Panc1 (cell line): ENCODE results near the gene APRT. TPM values are rescaled to one million over a fixed set of nuclear protein-coding genes. Genes with fewer than 3 reads are reported as not detected.

Experiments
- ATAC-seq: fragments of 200-7000 bp; cut with Tn5 transposase; 2 replicates; pipeline ENCODE4 v1.9.1; 2020; ENCODE audit warnings: mild to moderate bottlenecking, moderate library complexity
- BruUV-seq: library from RNA; stranded (reverse); fragments of 400-500 nt; replicated peaks from 2 replicates; lab custom pipeline; 2021; lab: Mats Ljungman, UMichigan
- CTCF ChIA-PET: fragments of 300-600 bp; sonication (Branson Sonifier 250); formaldehyde crosslinking; loops from one replicate; lab custom pipeline; 2022; ENCODE audit warnings: antibody characterized with exemption; lab: Charles Lee
- POLR2A ChIA-PET: fragments of 300-600 bp; sonication (Branson Sonifier 250); formaldehyde crosslinking; loops from one replicate; lab custom pipeline; 2022; ENCODE audit warnings: antibody characterized with exemption; lab: Charles Lee
- DNase-seq: peaks from one replicate; pipeline ENCODE4 v3.0.0-alpha.2; 2010; ENCODE audit warnings: low read depth, low spot score
- H3K27ac ChIP-seq: 2 replicates; pipeline ENCODE4 v1.5.1; 2011; ENCODE audit warnings: mild to moderate bottlenecking, low read length, inconsistent platforms
- H3K27me3 ChIP-seq: fragments of 200-500 bp; sonication (Bioruptor generic); 2 replicates; pipeline ENCODE4 v1.6.0; 2014; ENCODE audit warnings: low read length, inconsistent platforms; ENCODE audit not compliant: control insufficient read depth, insufficient read depth
- H3K36me3 ChIP-seq: fragments of 200-500 bp; sonication (Bioruptor generic); 2 replicates; pipeline ENCODE4 v1.5.1; 2014; ENCODE audit warnings: inconsistent platforms, mild to moderate bottlenecking, low read length, moderate library complexity; ENCODE audit not compliant: control insufficient read depth, insufficient read depth
- H3K4me1 ChIP-seq: 2 replicates; pipeline ENCODE4 v1.5.1; 2011; ENCODE audit warnings: inconsistent platforms, mild to moderate bottlenecking, low read length, moderate library complexity; ENCODE audit not compliant: control insufficient read depth, insufficient read depth
- H3K4me3 ChIP-seq, 2 experiments: 2 replicates each; pipeline ENCODE4 v1.5.1; 2011 to 2012; ENCODE audit warnings: low read depth in 2 of 2, low read length in 2 of 2, mild to moderate bottlenecking in 2 of 2, inconsistent platforms in 1 of 2, moderate library complexity in 1 of 2
- H3K9me3 ChIP-seq: fragments of 200-500 bp; sonication (Bioruptor generic); 2 replicates; pipeline ENCODE4 v1.5.1; 2014; ENCODE audit warnings: low read depth, mild to moderate bottlenecking, inconsistent platforms, low read length, moderate library complexity; ENCODE audit not compliant: control insufficient read depth, insufficient read depth
- CTCF ChIP-seq: fragments of 450-650 bp; IDR thresholded peaks from 2 replicates; pipeline ENCODE4 v1.5.1; 2017; ENCODE audit warnings: mild to moderate bottlenecking
- POLR2AphosphoS5 ChIP-seq: IDR thresholded peaks from 2 replicates; pipeline ENCODE4 v1.6.1; 2012; ENCODE audit warnings: mild to moderate bottlenecking, low read depth, low read length, moderate library complexity
- REST ChIP-seq, 2 experiments: IDR thresholded peaks; 2 replicates each; pipeline ENCODE4 v1.6.1; 2011 to 2012; ENCODE audit warnings: low read depth in 2 of 2, control low read depth in 1 of 2, low read length in 1 of 2, mild to moderate bottlenecking in 1 of 2, moderate library complexity in 1 of 2; ENCODE audit not compliant: insufficient read depth in 1 of 2
- SIN3A ChIP-seq: IDR thresholded peaks from 2 replicates; pipeline ENCODE4 v1.6.1; 2012; ENCODE audit warnings: low read depth, mild to moderate bottlenecking, low read length, moderate library complexity, borderline replicate concordance; ENCODE audit not compliant: insufficient read depth
- TCF7L2 ChIP-seq: IDR thresholded peaks from 2 replicates; pipeline ENCODE4 v1.6.1; 2011; ENCODE audit warnings: mild to moderate bottlenecking, low read depth, low read length, inconsistent platforms
- in situ Hi-C: cut with HindIII; loops from 2 replicates; pipeline ENCODE4 v1.10.0; 2016; ENCODE audit warnings: low sequenced_read_pairs, low pct_unique_long_range_greater_than_20kb
- intact Hi-C: fragments of 100-400 bp; cut with micrococcal nuclease; formaldehyde crosslinking; loops from one replicate; pipeline ENCODE4 v1.10.0; 2022; ENCODE audit not compliant: unreplicated experiment
- total RNA-seq: library from RNA; stranded (reverse); gene quantifications from one replicate; pipeline ENCODE4 v1.2.1, GENCODE V29; 2021; ENCODE audit not compliant: unreplicated experiment

APRT gene
- total RNA-seq, 1 experiment from 2014 or later, result 231 TPM

- ChIA-PET POLR2A (no interaction called here), CTCF (no interaction called here)
- no peaks in the 10 kb centered on the region; the same call in 1 of the 2 replicates for H3K36me3 ChIP-seq
- intact Hi-C loops (no loop called here), in situ Hi-C loops (no loop called here)
- no peaks in the 10 kb centered on the region for H3K4me1 ChIP-seq
- BruUV-seq, result no TSS peak
- no peaks in the 10 kb centered on the region for H3K27me3 ChIP-seq
- no peak overlapping the region for H3K27ac ChIP-seq
- H3K4me3 ChIP-seq, result no peak overlapping the region
- no peak for DNase-seq
- TF ChIP-seq POLR2AphosphoS5, result no peak
- no peak for TF ChIP-seq REST (IDR thresholded peaks at IDR 0.05; ENCODE audit: insufficient read depth in 1 of 2, low read depth in 2 of 2, low read length in 1 of 2)
- ATAC-seq, result no peak
- H3K9me3 ChIP-seq, result no peaks in the 10 kb centered on the region
Measured at GRCh38 chr16:88841521-88842307, 30.0 kb upstream of the APRT start.

- Histone ChIP-seq H3K4me1 (no peaks in the 10 kb centered on the region), H3K27me3 (no peaks in the 10 kb centered on the region), H3K27ac (no peak overlapping the region), H3K36me3 (peaks cover 2% of the 10 kb centered on the region; the same call in 1 of the 2 replicates), H3K4me3 (no peak overlapping the region), H3K9me3 (no peaks in the 10 kb centered on the region)
- intact Hi-C loops, result no loop called here
- TF ChIP-seq REST (IDR thresholded peaks at IDR 0.05; ENCODE audit: insufficient read depth in 1 of 2, low read depth in 2 of 2, low read length in 1 of 2) (no peak), POLR2AphosphoS5 (no peak), CTCF (no peak), SIN3A (no peak), TCF7L2 (no peak)
- DNase-seq, result no peak
- in situ Hi-C loops, result no loop called here
- no TSS peak for BruUV-seq
- CTCF ChIA-PET, result interaction anchor here (0.6 kb wide), 1 partner anchor 39 kb away, joined by 3 read pairs; no protein-coding TSS in a partner anchor
- POLR2A ChIA-PET, result no interaction called here
- ATAC-seq, result no peak
Measured at GRCh38 chr16:88840600-88841215, 29.0 kb upstream of the APRT start.
